Activated effector memory CD4-positive, alpha-beta T cell treated with Interleukin-2 at 50 U/mL for 16 hours (primary cell): ENCODE measurements around the gene PHF23.
A peak's percentile ranks its signal among the peaks of the same experiment; 100 is the strongest.

Source experiments
- DNase-seq: peaks from one replicate; pipeline ENCODE4 v3.0.0-alpha.2; 2020

PHF23 gene

GRCh38 chr17:7239091-7240027 is at the start of gene PHF23:
Gene PHF23, minus strand, starts transcription at chr17:7239457. Its CDS starts 178 bp downstream, at chr17:7239279.
- peak; percentile 98 for DNase-seq

GRCh38 chr17:7285679-7286078 is 46.4 kb upstream of the PHF23 start:
- DNase-seq = no peak

- no peak for DNase-seq
These were observed 45.7 kb upstream of the PHF23 start for GRCh38 chr17:7284911-7285310.

GRCh38 chr17:7283471-7284216 is 44.4 kb upstream of the PHF23 start:
- no peak for DNase-seq

- no peak for DNase-seq
These were observed 43.6 kb upstream of the PHF23 start for GRCh38 chr17:7282752-7283321.

GRCh38 chr17:7281953-7282751 is 42.9 kb upstream of the PHF23 start:
- no peak for DNase-seq

- DNase-seq = peak; percentile 64
These were observed 42.1 kb upstream of the PHF23 start, which contains the start of gene SLC2A4 for GRCh38 chr17:7281074-7281952. Gene SLC2A4, plus strand, starts transcription at chr17:7281718. Its CDS starts 217 bp downstream, at chr17:7281935.

- peak; percentile 79 for DNase-seq
These were observed 41.3 kb upstream of the PHF23 start for GRCh38 chr17:7280519-7281073.

- DNase-seq = no peak
These were observed 40.2 kb upstream of the PHF23 start for GRCh38 chr17:7279448-7279847.

GRCh38 chr17:7266784-7267183 is 27.5 kb upstream of the PHF23 start:
- DNase-seq = no peak

GRCh38 chr17:7263801-7264078 is 24.5 kb upstream of the PHF23 start:
- no peak for DNase-seq

GRCh38 chr17:7262935-7263800 is 23.9 kb upstream of the PHF23 start:
- no peak for DNase-seq

- no peak for DNase-seq
These were observed 23.1 kb upstream of the PHF23 start, which contains the start of gene CLDN7 for GRCh38 chr17:7262192-7262934. Gene CLDN7, minus strand, starts transcription at chr17:7262478. Its CDS starts 435 bp downstream, at chr17:7262043.

- DNase-seq = no peak
These were observed 22.3 kb upstream of the PHF23 start for GRCh38 chr17:7261379-7262191.

- no peak for DNase-seq
These were observed 21.6 kb upstream of the PHF23 start for GRCh38 chr17:7260651-7261378.

- no peak for DNase-seq
These were observed 20.9 kb upstream of the PHF23 start for GRCh38 chr17:7260151-7260550.

GRCh38 chr17:7259555-7259889 is 20.3 kb upstream of the PHF23 start:
- no peak for DNase-seq
